ENCODE measurements around the gene SAFB2.

GRCh38 chr19:5643060-5643459, 20.5 kb upstream of the SAFB2 start:
- TF ChIP-seq POLR2A (IDR thresholded peaks at IDR 0.05) (no peak), POLR2AphosphoS5 (IDR thresholded peaks at IDR 0.05) (no peak)
